HEK293 (cell line): ENCODE data around the gene S100A10.

Experiments used
- BCL6B ChIP-seq: fragments of 450-650 bp; formaldehyde crosslinking; IDR thresholded peaks from 2 replicates; pipeline ENCODE4 v1.5.1; 2017; ENCODE audit warnings: missing biosample characterization, missing genetic modification characterization
- FEZF1 ChIP-seq: fragments of 450-650 bp; formaldehyde crosslinking; IDR thresholded peaks from 2 replicates; pipeline ENCODE4 v1.5.1; 2016; ENCODE audit warnings: missing biosample characterization, missing genetic modification characterization
- HIC1 ChIP-seq: fragments of 450-650 bp; formaldehyde crosslinking; IDR thresholded peaks from 2 replicates; pipeline ENCODE4 v1.5.1; 2016; ENCODE audit warnings: missing biosample characterization, missing genetic modification characterization
- IKZF3 ChIP-seq: fragments of 450-650 bp; IDR thresholded peaks from 2 replicates; pipeline ENCODE4 v1.5.0; 2018; ENCODE audit warnings: missing biosample characterization, mild to moderate bottlenecking, missing genetic modification characterization, moderate library complexity
- INSM2 ChIP-seq: fragments of 450-650 bp; formaldehyde crosslinking; IDR thresholded peaks from 2 replicates; pipeline ENCODE4 v1.5.1; 2016; ENCODE audit warnings: missing biosample characterization, missing genetic modification characterization
- KLF1 ChIP-seq: fragments of 450-650 bp; formaldehyde crosslinking; IDR thresholded peaks from 2 replicates; pipeline ENCODE4 v1.5.1; 2016; ENCODE audit warnings: missing biosample characterization, missing genetic modification characterization
- KLF17 ChIP-seq: fragments of 450-650 bp; formaldehyde crosslinking; IDR thresholded peaks from 2 replicates; pipeline ENCODE4 v1.5.1; 2016; ENCODE audit warnings: missing biosample characterization, missing genetic modification characterization
- KLF8 ChIP-seq: fragments of 450-650 bp; formaldehyde crosslinking; IDR thresholded peaks from 2 replicates; pipeline ENCODE4 v1.5.1; 2016; ENCODE audit warnings: missing biosample characterization, missing genetic modification characterization
- PRDM10 ChIP-seq: fragments of 450-650 bp; formaldehyde crosslinking; IDR thresholded peaks from 2 replicates; pipeline ENCODE4 v1.5.1; 2016; ENCODE audit warnings: missing biosample characterization, missing genetic modification characterization
- PRDM4 ChIP-seq: fragments of 450-650 bp; formaldehyde crosslinking; IDR thresholded peaks from 2 replicates; pipeline ENCODE4 v1.5.1; 2017; ENCODE audit warnings: missing biosample characterization, missing genetic modification characterization
- TRIM28 ChIP-seq: IDR thresholded peaks from 2 replicates; pipeline ENCODE4 v1.6.1; 2011; ENCODE audit warnings: low read length, control low read depth, borderline replicate concordance
- ZEB2 ChIP-seq: fragments of 450-650 bp; formaldehyde crosslinking; IDR thresholded peaks from 2 replicates; pipeline ENCODE4 v1.5.1; 2016; ENCODE audit warnings: missing biosample characterization, missing genetic modification characterization
- ZNF2 ChIP-seq: fragments of 450-650 bp; formaldehyde crosslinking; IDR thresholded peaks from 2 replicates; pipeline ENCODE4 v1.5.1; 2016; ENCODE audit warnings: missing biosample characterization, missing genetic modification characterization
- ZNF24 ChIP-seq: fragments of 450-650 bp; formaldehyde crosslinking; IDR thresholded peaks from 2 replicates; pipeline ENCODE4 v1.5.1; 2016; ENCODE audit warnings: missing biosample characterization, missing genetic modification characterization
- ZNF311 ChIP-seq: fragments of 450-650 bp; formaldehyde crosslinking; IDR thresholded peaks from 2 replicates; pipeline ENCODE4 v1.5.1; 2017; ENCODE audit warnings: missing biosample characterization, missing genetic modification characterization, borderline replicate concordance
- ZNF449 ChIP-seq: fragments of 450-650 bp; formaldehyde crosslinking; IDR thresholded peaks from 2 replicates; pipeline ENCODE4 v1.5.1; 2017; ENCODE audit warnings: missing biosample characterization, mild to moderate bottlenecking, missing genetic modification characterization, moderate library complexity
- ZNF639 ChIP-seq: fragments of 450-650 bp; formaldehyde crosslinking; IDR thresholded peaks from 2 replicates; pipeline ENCODE4 v1.5.1; 2016; ENCODE audit warnings: missing biosample characterization, missing genetic modification characterization
- ZSCAN30 ChIP-seq: fragments of 450-650 bp; IDR thresholded peaks from 2 replicates; pipeline ENCODE4 v1.5.1; 2018; ENCODE audit warnings: missing biosample characterization, mild to moderate bottlenecking, missing genetic modification characterization, moderate library complexity
- ZXDB ChIP-seq: fragments of 450-650 bp; formaldehyde crosslinking; IDR thresholded peaks from 2 replicates; pipeline ENCODE4 v1.5.1; 2016; ENCODE audit warnings: missing biosample characterization, missing genetic modification characterization

The S100A10 gene

GRCh38 chr1:151945725-151946722 lies 47.6 kb downstream of the S100A10 start (continued):
- TF ChIP-seq ZNF449 (tag by site-specific recombination), result no peak; the same call in 1 of the 2 replicates
- TF ChIP-seq TRIM28, result 0 out of 2 replicates have a peak, but pooled peaks have one; percentile 14
- TF ChIP-seq ZEB2 (tag by site-specific recombination), result peak; percentile 56
- peak; percentile 29; the same call in 1 of the 2 replicates for TF ChIP-seq ZXDB (tag by site-specific recombination)
- no peak for TF ChIP-seq INSM2 (tag by site-specific recombination)
- TF ChIP-seq ZNF24 (tag by site-specific recombination), result peak; percentile 73; the same call in 1 of the 2 replicates
- TF ChIP-seq ZNF639 (tag by site-specific recombination), result peak; percentile 17; the same call in 1 of the 2 replicates
- TF ChIP-seq ZSCAN30 (tag by site-specific recombination), result no peak
- TF ChIP-seq KLF1, result peak; percentile 84
- 0 out of 2 replicates have a peak, but pooled peaks have one; percentile 39 for TF ChIP-seq FEZF1 (tag by site-specific recombination)
- peak; percentile 61 for TF ChIP-seq BCL6B (tag by site-specific recombination)
- TF ChIP-seq IKZF3 (tag by site-specific recombination), result 0 out of 2 replicates have a peak, but pooled peaks have one; percentile 35
- peak; percentile 63; the same call in 1 of the 2 replicates for TF ChIP-seq HIC1 (tag by site-specific recombination)
- TF ChIP-seq KLF8 (tag by site-specific recombination), result peak; percentile 48
- no peak for TF ChIP-seq ZNF311 (tag by site-specific recombination)
- peak; percentile 25; the same call in 1 of the 2 replicates for TF ChIP-seq ZNF2 (tag by site-specific recombination)
- TF ChIP-seq PRDM10 (tag by site-specific recombination), result peak; percentile 64
- TF ChIP-seq KLF17, result peak; percentile 84
- 0 out of 2 replicates have a peak, but pooled peaks have one; percentile 41 for TF ChIP-seq PRDM4
